Loucy (cell line): ENCODE measurements around the gene SPATA13.

Experiments
- CTCF ChIP-seq: fragments of 200-600 bp; sonication (generic); conservative IDR thresholded peaks from 2 replicates; pipeline ENCODE4 v1.5.1; 2014; ENCODE audit warnings: mild to moderate bottlenecking, antibody characterized with exemption, low read length
- EZH2phosphoT487 ChIP-seq: fragments of 200-600 bp; IDR thresholded peaks from 2 replicates; pipeline ENCODE4 v1.6.1; 2018; ENCODE audit warnings: antibody characterized with exemption, mild to moderate bottlenecking, moderate library complexity, borderline replicate concordance

GRCh38 chr13:24233351-24233901, 72.9 kb downstream of the SPATA13 start:
- TF ChIP-seq CTCF (no peak), EZH2phosphoT487 (no peak)
